ENCODE results near the gene RHBG. TPM values are rescaled to one million over a fixed set of nuclear protein-coding genes. Genes with fewer than 3 reads are reported as not detected.

RHBG gene
- total and polyA plus RNA-seq, 2 donors (not counting 3 experiments of a cell fraction or from before 2014, with no cell fraction given), result not detected

GRCh38 chr1:156425943-156426342 is 56.9 kb downstream of the RHBG start:
- intact Hi-C loops (cut with micrococcal nuclease), result no loop called here
- dilution Hi-C loops (cut with MboI; ENCODE audit: extremely low pct_ligation_motif_present, low sequenced_read_pairs), result no loop called here

More at GRCh38 chr1:156425943-156426342, 56.9 kb downstream of the RHBG start:
- H3K9ac ChIP-seq (replicated peaks; ENCODE audit: extremely low read depth, insufficient read depth, low read length), result no peak overlapping the region
- no peak overlapping the region for H3K4me3 ChIP-seq (replicated peaks in 1 of 3; ENCODE audit: insufficient read depth in 1 of 3, low read depth in 1 of 3, low read length in 3 of 3)
- H3K27ac ChIP-seq (ENCODE audit: insufficient read depth, low read depth, low read length), result no peak overlapping the region
- no peak overlapping the region for H3K4me2 ChIP-seq (ENCODE audit: insufficient read depth, low read length)
- BruUV-seq (replicated peaks), result no TSS peak
- no peaks in the 10 kb centered on the region for H3K4me1 ChIP-seq (ENCODE audit: control insufficient read depth, extremely low read depth, insufficient read depth, low read length)
- H4K20me1 ChIP-seq (replicated peaks; ENCODE audit: control insufficient read depth, extremely low read depth, insufficient read depth, low read length), result no peaks in the 10 kb centered on the region
- H3K9me1 ChIP-seq (replicated peaks; ENCODE audit: control insufficient read depth, extremely low read depth, insufficient read depth, low read length), result no peaks in the 10 kb centered on the region
- POLR2A ChIA-PET, result no interaction called here
- no peaks in the 10 kb centered on the region for H3K9me3 ChIP-seq (replicated peaks; ENCODE audit: control insufficient read depth, insufficient read depth, low read length)
- H3K27me3 ChIP-seq (ENCODE audit: control insufficient read depth in 2 of 2, insufficient read depth in 2 of 2, low read length in 2 of 2), result peaks cover 83 to 88% of the 10 kb centered on the region in 2 experiments
- DNase-seq (ENCODE audit: low read depth, low spot score) (no peak), FAIRE-seq (no peak)
- TF ChIP-seq POLR2A (IDR thresholded peaks at IDR 0.05; ENCODE audit: low read depth, low read length), result no peak
- no peak for TF ChIP-seq EZH2 (IDR thresholded peaks at IDR 0.05; ENCODE audit: borderline replicate concordance, low read depth, low read length, severe bottlenecking)
- TF ChIP-seq, protein P1, sequence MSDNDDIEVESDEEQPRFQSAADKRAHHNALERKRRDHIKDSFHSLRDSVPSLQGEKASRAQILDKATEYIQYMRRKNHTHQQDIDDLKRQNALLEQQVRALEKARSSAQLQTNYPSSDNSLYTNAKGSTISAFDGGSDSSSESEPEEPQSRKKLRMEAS (IDR thresholded peaks at IDR 0.05; ENCODE audit: insufficient read depth, insufficient read length), result no peak
- TF ChIP-seq JUN (IDR thresholded peaks at IDR 0.05; ENCODE audit: borderline replicate concordance, insufficient read depth, insufficient read length, low read depth), result no peak
- TF ChIP-seq MYC (IDR thresholded peaks at IDR 0.05; ENCODE audit: low read depth, low read length), result no peak
- no peak for TF ChIP-seq POLR2AphosphoS5 (IDR thresholded peaks at IDR 0.05; ENCODE audit: insufficient read depth, low read depth, low read length)
- no peak for TF ChIP-seq GATA2 (IDR thresholded peaks at IDR 0.05; ENCODE audit: insufficient read depth, insufficient read length, low read depth, low read length)
- TF ChIP-seq, protein P2, sequence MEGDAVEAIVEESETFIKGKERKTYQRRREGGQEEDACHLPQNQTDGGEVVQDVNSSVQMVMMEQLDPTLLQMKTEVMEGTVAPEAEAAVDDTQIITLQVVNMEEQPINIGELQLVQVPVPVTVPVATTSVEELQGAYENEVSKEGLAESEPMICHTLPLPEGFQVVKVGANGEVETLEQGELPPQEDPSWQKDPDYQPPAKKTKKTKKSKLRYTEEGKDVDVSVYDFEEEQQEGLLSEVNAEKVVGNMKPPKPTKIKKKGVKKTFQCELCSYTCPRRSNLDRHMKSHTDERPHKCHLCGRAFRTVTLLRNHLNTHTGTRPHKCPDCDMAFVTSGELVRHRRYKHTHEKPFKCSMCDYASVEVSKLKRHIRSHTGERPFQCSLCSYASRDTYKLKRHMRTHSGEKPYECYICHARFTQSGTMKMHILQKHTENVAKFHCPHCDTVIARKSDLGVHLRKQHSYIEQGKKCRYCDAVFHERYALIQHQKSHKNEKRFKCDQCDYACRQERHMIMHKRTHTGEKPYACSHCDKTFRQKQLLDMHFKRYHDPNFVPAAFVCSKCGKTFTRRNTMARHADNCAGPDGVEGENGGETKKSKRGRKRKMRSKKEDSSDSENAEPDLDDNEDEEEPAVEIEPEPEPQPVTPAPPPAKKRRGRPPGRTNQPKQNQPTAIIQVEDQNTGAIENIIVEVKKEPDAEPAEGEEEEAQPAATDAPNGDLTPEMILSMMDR (IDR thresholded peaks at IDR 0.05; ENCODE audit: extremely low read depth in 1 of 2, insufficient read depth in 1 of 2, low read depth in 1 of 2, low read length in 2 of 2), result no peak
- no peak overlapping the region for H2AFZ ChIP-seq (ENCODE audit: low read depth, low read length)
- H3K36me3 ChIP-seq (ENCODE audit: control insufficient read depth in 2 of 2, extremely low read depth in 1 of 2, insufficient read depth in 2 of 2, low read length in 2 of 2), result no peaks in the 10 kb centered on the region
- H3K79me2 ChIP-seq (ENCODE audit: control insufficient read depth, insufficient read depth, low read length), result no peaks in the 10 kb centered on the region
- CTCF ChIA-PET, result interaction anchor here (7.0 kb wide), 1 partner anchor 40 kb away, joined by 82 read pairs; no protein-coding TSS in a partner anchor

Data from endothelial cell of umbilical vein (primary cell).